GM21360 (cell line): ENCODE results near the gene MTHFD1L.

ENCODE experiments used
- ATAC-seq: cut with Tn5 transposase; IDR thresholded peaks from one replicate; pipeline ENCODE4 v1.9.1; 2021; ENCODE audit warnings: mild to moderate bottlenecking, moderate library complexity; ENCODE audit not compliant: unreplicated experiment

MTHFD1L gene

GRCh38 chr6:150981669-150982068 lies 116.2 kb downstream of the MTHFD1L start:
- no peak for ATAC-seq

GRCh38 chr6:150987371-150987828 lies 121.9 kb downstream of the MTHFD1L start:
- no peak for ATAC-seq

DNA sequence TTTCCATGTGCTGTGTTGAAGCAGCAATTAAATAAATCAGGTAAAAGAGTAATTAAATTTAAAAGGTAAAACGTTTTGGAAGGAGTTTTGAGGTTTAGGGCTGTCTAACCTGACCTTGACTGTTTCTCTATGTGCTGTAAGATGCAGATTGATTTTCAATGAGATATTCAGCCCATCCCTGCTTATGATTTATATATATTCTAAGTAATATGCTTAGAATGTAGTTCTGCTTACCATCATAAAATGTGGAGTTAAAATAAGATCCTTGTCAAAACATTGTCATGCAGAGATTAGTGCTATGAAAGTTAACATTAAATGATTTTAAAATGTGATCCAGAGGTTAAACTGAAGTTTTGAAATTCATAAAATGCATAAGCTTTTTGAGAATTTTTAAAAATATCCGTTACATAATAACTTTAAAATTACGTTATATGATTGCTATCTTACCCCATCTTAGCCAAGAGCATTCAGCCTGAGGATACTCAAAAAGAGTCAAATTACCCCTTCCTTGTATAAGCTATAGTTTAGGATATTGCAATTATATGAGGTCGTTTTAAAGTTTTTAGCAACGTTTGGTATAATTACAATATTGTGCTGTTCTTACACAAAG lies 122.5 kb downstream of the MTHFD1L start:
- ATAC-seq: no peak

DNA sequence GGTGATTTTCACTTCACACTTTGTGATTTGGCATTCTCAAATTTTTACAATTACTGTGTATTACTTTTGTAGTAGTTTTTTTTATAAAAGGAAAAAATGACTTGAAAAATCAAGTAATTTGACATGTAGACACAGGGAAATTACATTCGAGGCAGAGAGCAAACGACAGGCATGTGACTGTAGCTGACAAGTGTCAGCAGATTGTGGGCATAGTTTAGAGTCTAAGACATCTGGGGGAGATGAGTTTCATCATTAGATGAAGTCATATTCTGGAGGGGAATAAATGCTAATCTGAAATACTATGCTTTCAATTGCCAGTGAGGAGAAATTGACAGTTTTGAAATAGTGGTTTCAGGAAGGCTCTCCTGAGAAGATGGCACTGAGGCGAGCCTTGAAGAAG lies 126.0 kb downstream of the MTHFD1L start:
- ATAC-seq: no peak

- no peak for ATAC-seq
Measured at GRCh38 chr6:150992262-150992661, 126.8 kb downstream of the MTHFD1L start.

- ATAC-seq: no peak
Measured at GRCh38 chr6:150992703-150993102, 127.2 kb downstream of the MTHFD1L start.

- no peak for ATAC-seq
Measured at GRCh38 chr6:150993253-150993652, 127.8 kb downstream of the MTHFD1L start.

GRCh38 chr6:150994026-150994425 lies 128.5 kb downstream of the MTHFD1L start:
- no peak for ATAC-seq

DNA sequence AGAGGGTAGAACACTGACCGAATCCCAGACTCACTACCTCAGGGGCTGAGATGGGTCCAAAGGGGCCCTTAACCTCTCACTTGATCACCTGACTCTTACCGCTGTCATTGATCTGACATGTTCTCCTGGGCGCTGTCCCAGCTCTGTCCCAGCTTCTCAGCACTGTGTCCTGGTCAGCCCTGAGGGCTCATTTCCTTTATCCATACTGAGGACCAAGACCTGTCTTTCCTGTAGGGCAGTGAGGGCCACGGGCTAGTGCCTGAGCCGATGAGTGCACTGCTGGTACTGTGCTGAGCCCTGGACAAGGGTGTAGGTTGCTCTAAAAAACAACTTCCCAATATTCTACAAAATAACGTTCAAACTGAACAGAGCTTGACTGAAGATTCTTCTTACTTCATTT lies 131.5 kb downstream of the MTHFD1L start:
- no peak for ATAC-seq

DNA sequence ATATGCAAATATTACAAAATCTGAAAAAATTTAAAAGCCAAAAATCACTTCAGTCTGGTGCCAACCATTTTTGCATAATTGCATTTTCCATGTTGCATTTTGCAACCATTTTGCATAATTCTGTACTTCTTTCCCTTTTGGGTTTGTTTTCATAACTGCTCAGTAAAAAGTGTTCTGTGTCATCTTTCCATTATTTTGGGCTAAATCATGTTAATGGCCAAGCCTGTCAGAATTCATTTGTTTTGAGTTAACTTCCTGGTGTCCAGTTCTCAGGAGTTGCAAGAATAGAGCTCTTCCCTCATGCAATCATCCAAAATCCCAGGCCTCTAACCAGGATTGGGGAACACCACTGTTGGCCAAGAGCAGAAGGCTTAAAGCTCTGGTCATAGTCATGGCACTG lies 133.6 kb downstream of the MTHFD1L start:
- no peak for ATAC-seq

- ATAC-seq: no peak
Measured at GRCh38 chr6:150999576-150999975, 134.1 kb downstream of the MTHFD1L start.

DNA sequence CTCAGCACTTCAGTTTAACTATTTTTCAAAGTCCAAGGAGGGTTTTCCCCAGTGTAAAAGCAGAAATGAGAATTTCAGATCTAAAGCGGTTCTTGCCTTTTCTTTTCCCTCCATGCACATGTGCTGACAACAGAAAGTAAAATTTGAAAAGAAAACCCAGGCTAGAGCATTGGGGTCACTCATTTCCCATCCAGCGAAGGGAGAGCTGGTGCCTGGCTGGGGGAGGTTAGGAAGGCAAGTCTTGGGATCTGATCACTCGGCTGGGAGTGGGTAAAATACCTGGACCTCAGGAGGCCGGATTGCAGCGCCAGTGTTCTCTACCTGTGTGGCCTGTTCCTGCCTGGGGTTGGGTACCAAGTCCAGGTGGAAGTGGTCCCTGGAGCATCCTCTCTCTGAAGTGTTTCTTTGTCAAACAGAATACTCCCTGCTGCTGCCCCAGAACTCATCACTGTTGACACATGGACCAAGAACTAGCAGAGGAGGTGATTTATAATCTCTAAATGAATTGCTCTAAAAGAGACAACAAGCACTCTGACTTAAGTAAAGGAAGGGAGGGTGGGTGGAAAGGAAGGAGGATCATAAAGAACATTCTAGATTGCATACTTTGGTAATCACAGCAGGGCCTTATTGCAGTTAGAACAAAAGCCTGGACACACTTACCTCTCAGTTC lies 136.0 kb downstream of the MTHFD1L start:
- ATAC-seq: no peak

DNA sequence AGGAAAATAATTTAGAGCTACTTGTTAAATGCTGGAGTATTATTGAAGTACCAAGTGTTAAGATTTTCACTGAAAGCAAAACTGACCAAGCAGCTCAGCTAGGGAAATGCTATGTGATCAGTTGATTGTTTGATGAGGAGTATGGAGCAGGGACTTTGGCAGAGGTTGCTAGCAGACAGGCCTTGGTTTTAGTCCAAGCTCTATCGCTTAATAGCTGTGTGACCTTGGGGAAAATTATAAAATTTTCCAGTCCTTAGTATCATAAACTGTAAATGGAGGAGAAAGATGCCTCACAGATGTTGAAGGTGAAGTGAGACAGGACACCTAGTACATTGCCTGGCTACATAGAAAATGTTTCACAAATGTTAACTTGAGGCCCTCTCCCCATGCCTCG lies 136.6 kb downstream of the MTHFD1L start:
- ATAC-seq: no peak

- no peak for ATAC-seq
Measured at GRCh38 chr6:151002491-151002935, 137.0 kb downstream of the MTHFD1L start.

GRCh38 chr6:151004383-151005024 lies 139.0 kb downstream of the MTHFD1L start:
- no peak for ATAC-seq

DNA sequence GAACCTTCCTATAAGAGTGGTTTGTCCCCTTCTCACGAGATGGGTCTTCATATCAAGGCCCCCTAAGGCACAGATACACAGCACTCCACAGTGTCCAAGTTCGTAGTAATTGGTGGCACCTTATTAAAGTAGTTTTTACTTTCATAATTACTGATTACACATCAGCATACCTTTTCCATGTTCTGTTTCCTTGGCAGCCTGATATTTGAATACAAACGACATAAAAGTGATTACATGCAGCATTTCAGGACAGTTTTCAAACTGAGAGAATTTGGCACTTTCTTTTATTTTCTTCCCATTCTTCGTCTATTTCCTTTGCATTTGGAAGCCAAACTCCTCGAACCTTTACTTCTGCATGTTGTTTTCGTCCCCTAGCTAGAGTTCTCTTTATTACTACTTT lies 139.7 kb downstream of the MTHFD1L start:
- ATAC-seq: no peak

GRCh38 chr6:151005896-151006632 lies 140.6 kb downstream of the MTHFD1L start:
- no peak for ATAC-seq

- no peak for ATAC-seq
Measured at GRCh38 chr6:151007076-151007475, 141.6 kb downstream of the MTHFD1L start.

GRCh38 chr6:151007922-151008321 lies 142.4 kb downstream of the MTHFD1L start:
- no peak for ATAC-seq

- ATAC-seq: no peak
Measured at GRCh38 chr6:151008425-151008824, 142.9 kb downstream of the MTHFD1L start.

DNA sequence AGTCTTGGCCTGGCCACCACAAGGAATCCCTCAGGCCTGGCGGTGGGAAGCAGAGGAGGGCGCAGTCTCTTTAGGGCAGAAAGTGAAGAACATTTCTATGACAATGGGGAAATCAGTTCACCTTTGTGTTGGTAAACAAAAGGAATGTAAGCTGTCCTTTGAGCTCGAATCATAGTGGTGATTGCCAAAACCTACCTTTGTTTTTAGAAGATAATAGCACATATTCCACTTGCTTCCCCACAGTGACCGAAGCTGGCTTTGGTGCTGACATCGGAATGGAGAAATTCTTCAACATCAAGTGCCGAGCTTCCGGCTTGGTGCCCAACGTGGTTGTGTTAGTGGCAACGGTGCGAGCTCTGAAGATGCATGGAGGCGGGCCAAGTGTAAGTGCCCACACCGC lies 144.1 kb downstream of the MTHFD1L start:
- no peak for ATAC-seq
